Neural cell (in vitro differentiated cells): ENCODE results near the gene PRKCE.

Experiments
- CTCF ChIP-seq: fragments of 450-650 bp; IDR thresholded peaks from 2 replicates; pipeline ENCODE4 v1.5.1; 2014; ENCODE audit warnings: antibody characterized with exemption, mild to moderate bottlenecking, moderate library complexity; ENCODE audit not compliant: poor library complexity, severe bottlenecking
- EZH2 ChIP-seq: fragments of 200-600, 300-800 bp; shearing (Covaris generic), sonication (generic); IDR thresholded peaks from 2 replicates; pipeline ENCODE4 v1.6.1; 2014; ENCODE audit warnings: antibody characterized with exemption, low read length, borderline replicate concordance, mild to moderate bottlenecking; ENCODE audit not compliant: insufficient read depth, poor library complexity, severe bottlenecking
- POLR2AphosphoS5 ChIP-seq: IDR thresholded peaks from 2 replicates; pipeline ENCODE4 v1.6.1; 2012
- SMC3 ChIP-seq: fragments of 450-650 bp; conservative IDR thresholded peaks from 2 replicates; pipeline ENCODE4 v1.6.1; 2014; ENCODE audit warnings: antibody characterized with exemption, mild to moderate bottlenecking, moderate library complexity; ENCODE audit not compliant: poor library complexity

- TF ChIP-seq CTCF (no peak), SMC3 (no peak), POLR2AphosphoS5 (no peak), EZH2 (no peak)
Observed at GRCh38 chr2:45631955-45632354, 19.5 kb upstream of the PRKCE start.
